HT-29 (cell line): ENCODE results near the gene RPS24. TPM values are rescaled to one million over a fixed set of nuclear protein-coding genes. Genes with fewer than 3 reads are reported as not detected.
"Not testable (repeated sequence)": the region's sequence is repeated elsewhere in the genome, so short reads cannot be mapped to it uniquely, and the experiment has no call there.

Source experiments
- DNase-seq: peaks from one replicate; pipeline ENCODE4 v3.0.0-alpha.2; 2015; ENCODE audit warnings: low spot score
- total RNA-seq: library from RNA; depleted of rRNA; stranded (reverse); fragments of >200 nt; shearing (Covaris generic); gene quantifications from 2 replicates; pipeline ENCODE4 v1.2.3, GENCODE V29; 2014; rRNA removed

The RPS24 gene
- 1,405 and 1,622 TPM in 2 replicates for total RNA-seq

DNA sequence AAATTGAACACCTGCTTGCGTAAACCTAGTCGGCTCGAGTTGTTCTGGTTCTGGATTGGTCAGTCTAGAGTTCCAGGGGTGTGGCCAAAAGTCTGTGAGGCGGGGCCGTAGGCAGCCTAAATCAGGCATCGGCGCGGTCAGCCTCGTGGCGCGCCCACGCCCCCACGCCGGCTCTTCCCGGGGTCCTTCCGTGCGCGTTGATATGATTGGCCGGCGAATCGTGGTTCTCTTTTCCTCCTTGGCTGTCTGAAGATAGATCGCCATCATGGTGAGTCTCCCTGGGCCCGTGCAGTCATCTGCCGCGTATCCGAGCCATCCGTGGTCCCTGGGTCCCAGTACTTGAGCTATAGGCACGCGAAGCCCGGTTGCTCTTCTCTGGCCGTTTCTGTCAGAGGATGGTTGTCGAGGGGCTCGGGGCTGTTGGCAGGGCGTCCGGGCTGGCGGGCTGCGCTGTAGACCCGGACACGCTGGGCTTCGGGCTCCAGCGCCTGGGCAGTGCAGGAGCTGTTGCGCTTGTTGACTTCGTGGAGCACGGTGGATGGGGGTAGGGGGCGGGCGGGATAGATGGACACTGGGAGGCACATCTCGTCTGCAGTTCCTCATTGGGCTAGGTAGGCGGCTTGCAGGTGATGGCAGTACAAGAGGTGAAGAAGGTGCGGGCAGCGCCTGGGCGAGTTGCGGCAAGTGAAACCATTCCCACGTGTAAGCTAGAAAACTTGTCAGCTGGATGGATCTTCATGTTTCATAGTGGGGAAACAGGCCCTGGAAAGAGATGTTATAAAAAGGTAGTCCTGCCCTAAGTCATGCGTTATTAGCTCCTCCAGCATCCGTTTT, at the start of gene RPS24:
Gene RPS24 (plus strand): TSS at position 227 of the 834 bp plus-strand sequence. CDS start 39 bp downstream, at position 266.
- peak; percentile 98 for DNase-seq

GRCh38 chr10:77984986-77985385, 48.7 kb upstream of the RPS24 start:
- DNase-seq = no peak

DNA sequence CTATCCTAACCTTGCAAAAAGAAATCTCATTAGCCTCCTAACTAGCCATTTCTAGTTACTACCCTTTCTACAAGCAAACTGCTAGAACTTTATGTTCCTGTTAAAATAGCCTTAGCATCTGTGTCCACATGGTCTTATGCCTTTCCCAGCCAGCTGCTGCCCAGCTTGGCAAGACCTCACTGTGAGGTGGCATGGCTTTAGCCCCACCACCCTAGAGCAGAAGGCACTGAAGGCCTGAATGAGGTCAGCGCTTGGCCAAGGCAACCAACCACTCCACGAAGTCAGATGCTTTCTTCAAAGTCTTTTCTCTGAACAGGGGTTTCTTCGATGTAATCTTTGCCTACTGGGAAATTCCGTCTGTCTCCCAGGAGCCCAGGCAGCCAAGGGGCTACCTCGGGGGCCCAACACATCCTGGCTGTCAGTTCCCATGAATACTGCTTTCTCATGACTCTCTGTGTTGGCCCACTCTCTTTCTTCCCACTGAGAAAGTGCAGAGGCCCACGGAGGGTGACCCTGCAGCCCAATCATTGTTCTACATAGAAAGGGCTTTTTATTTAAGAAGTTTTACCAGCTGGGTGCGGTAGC, 45.9 kb upstream of the RPS24 start:
- no peak for DNase-seq

- no peak for DNase-seq
Measured at GRCh38 chr10:77989081-77989724, 44.5 kb upstream of the RPS24 start.

DNA sequence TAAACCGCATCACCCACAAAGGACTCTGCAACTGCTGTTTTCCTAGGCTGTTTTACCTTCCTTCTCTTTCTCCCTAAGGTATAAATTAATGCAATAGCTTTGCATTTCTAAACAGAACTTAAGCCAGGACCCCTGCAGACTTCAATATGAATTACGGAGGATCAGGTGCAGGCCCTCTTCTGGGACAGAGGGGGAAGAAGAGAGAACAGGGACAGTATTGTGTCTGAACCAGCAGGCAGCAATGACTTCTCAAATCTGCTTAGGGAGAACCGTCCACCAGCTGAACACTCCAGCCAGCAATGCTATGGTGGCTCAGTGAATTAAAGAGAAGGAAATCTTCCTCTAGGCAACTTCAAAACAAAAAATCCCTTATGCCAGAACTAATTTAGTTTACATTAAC, 40.0 kb upstream of the RPS24 start:
- no peak for DNase-seq

GRCh38 chr10:77998780-77999179, 34.9 kb upstream of the RPS24 start:
- not testable (repeated sequence) for DNase-seq

- no peak for DNase-seq
Measured at GRCh38 chr10:78000206-78000605, 33.5 kb upstream of the RPS24 start.

- DNase-seq = no peak
Measured at GRCh38 chr10:78000956-78001472, 32.6 kb upstream of the RPS24 start.

DNA sequence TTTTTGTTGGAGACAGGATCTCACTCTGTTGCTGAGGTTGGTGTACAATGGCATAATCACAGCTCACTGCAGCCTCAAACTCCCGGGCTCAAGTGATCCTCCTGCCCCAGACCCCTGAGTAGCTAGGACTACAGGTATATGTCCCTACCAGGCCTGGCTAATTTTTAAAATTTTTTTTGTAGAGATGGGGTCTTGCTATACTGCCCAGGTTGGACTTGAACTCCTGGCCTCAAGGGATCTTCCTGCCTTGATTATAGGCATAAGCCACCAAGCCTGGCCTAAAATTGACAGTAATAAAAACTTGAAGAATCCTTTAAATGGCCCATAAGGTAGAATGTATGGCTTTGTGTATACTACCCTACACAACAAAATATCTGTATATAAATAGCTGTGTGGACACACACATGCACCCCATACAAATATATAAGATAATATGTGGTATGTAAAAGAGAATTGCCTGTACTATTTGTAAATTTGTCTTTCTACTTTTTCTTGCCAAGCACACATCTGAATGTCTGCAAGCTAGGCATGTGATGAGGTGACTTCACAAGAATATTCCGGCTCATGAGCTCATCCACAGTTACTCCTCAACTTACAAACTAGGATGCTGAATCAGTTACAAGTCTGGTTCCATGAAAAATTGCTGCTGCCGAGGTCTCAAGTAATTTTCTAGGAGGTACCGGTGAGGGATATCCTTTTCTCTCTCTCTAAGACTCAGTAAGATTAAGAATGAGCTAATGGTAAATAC, 30.9 kb upstream of the RPS24 start:
- no peak for DNase-seq

- no peak for DNase-seq
Measured at GRCh38 chr10:78004215-78005026, 29.2 kb upstream of the RPS24 start.

DNA sequence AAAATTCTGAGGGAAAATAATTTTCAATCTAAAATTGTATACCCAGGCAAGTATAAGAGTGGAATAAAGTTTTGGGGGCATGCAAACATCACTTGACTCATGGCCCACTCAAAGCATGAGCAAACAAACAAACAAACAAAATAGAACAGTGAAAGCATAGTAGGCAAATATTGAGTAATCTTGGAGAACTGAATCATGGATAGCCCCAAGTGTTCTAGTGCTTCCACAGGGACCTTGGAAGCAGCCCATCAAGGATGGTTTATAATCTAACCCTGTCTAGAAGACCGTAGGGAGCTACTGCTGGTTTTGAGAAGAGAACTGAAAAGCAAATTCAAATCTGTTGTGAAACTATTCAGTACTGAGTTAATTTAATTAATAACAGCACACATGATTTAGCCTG, 26.5 kb upstream of the RPS24 start:
- DNase-seq = no peak

- no peak for DNase-seq
Measured at GRCh38 chr10:78009662-78010061, 24.0 kb upstream of the RPS24 start.

DNA sequence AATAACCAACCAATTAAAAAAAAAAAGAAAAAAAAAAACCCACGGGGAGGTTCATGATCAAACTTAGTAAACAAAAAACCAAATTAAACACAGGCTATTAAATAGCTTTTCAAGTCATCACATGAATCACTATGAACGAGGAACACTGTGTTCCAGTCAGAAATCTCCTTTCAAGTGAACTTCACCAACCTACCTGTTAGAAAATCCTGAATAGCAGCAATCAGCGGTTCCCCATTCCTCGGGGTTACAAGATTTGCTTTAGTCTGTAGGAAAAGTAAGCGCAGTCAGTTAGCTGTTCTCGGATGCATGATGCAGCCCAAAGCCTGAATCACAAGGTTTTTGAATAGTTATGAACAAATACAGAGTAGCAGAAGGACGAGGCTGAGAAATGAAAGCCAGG, 23.4 kb upstream of the RPS24 start:
- no peak for DNase-seq

DNA sequence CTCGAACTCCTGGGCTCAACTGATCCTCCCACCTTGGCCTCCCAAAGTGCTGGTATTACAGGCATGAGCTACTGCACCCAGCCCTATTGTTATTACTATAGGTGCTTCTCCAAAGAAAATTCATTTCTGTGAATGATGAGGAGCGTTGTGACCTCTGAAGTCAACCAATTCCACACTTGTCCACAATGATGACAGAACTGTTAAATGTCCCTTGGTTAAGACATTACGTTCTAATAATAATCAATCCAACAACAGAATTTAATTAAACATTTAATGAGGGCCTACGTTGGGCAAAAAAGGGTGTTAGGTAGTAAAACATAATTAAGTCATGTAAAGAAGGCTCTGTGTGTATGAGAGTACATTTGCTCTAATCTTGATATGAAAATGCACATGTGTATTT, 22.6 kb upstream of the RPS24 start:
- no peak for DNase-seq

GRCh38 chr10:78013564-78013963, 20.1 kb upstream of the RPS24 start:
- DNase-seq = no peak

GRCh38 chr10:78015546-78015945, 18.1 kb upstream of the RPS24 start:
- DNase-seq = no peak

DNA sequence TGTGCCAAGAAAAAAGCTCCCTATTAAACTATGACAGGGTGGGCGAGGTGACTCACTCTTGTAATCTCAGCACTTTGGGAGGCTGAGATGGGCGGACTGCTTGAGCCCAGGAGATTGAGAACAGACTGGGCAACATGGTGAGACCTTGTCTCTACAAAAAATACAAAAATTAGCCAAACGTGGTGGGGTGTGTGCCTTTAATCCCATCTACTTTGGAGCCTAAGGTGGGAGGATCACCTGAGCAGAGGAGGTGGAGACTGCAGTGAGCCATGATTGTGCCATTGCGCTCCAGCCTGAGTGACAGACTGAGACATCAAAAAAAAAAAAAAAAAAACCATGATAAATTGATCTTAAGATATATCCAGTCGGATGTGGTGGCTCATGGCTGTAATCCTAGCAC, 15.8 kb upstream of the RPS24 start:
- DNase-seq = no peak

GRCh38 chr10:78019264-78019663, 14.4 kb upstream of the RPS24 start:
- DNase-seq = no peak

DNA sequence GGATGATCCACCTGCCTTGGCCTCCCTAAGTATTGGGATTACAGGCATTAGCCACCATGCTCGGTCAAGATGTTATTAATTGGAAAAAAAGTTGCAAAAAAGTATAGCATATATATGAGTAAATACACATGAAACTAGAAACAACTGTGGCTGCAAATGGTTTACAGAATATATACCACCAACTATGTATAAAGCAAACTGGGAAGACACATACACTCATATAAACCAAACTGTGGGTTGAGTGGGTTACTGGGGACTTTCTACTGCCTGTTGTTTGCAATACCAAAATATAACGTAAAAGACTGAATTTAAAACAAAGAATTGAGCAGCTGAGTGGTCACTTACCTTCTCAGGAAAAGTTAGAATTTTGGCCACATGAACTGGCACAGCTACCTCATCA, 12.5 kb upstream of the RPS24 start:
- no peak for DNase-seq

DNA sequence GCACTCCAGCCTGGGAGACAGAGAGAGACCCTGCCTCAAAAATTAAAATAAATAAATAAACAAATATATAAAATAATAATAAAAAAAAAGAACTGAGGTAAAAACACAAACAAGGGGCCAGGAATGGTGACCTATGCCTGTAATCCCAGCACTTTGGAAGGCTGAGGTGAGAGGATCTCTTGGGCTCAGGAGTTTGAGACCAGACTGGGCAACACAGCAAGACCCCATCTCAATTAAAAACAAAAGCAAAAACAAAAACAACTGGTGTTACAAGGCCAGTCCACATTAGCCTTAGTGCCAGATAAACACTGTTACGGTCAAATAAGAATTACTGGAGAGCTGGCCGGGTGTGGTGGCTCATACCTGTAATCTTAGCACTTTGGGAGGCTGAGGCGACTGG, 9.9 kb upstream of the RPS24 start:
- no peak for DNase-seq
